ENCODE data around the gene CCDC183.

GRCh38 chr9:136775191-136775590, 20.9 kb upstream of the CCDC183 start:
- TF ChIP-seq, protein P1, sequence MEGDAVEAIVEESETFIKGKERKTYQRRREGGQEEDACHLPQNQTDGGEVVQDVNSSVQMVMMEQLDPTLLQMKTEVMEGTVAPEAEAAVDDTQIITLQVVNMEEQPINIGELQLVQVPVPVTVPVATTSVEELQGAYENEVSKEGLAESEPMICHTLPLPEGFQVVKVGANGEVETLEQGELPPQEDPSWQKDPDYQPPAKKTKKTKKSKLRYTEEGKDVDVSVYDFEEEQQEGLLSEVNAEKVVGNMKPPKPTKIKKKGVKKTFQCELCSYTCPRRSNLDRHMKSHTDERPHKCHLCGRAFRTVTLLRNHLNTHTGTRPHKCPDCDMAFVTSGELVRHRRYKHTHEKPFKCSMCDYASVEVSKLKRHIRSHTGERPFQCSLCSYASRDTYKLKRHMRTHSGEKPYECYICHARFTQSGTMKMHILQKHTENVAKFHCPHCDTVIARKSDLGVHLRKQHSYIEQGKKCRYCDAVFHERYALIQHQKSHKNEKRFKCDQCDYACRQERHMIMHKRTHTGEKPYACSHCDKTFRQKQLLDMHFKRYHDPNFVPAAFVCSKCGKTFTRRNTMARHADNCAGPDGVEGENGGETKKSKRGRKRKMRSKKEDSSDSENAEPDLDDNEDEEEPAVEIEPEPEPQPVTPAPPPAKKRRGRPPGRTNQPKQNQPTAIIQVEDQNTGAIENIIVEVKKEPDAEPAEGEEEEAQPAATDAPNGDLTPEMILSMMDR (IDR thresholded peaks at IDR 0.05) = no peak
- no peak for TF ChIP-seq POLR2A (IDR thresholded peaks at IDR 0.05)

All from body of pancreas (tissue), 4 donors.